ENCODE measurements around the gene MXD3.
"Not testable (repeated sequence)": the region's sequence is repeated elsewhere in the genome, so short reads cannot be mapped to it uniquely, and the experiment has no call there.

Gene MXD3

GRCh38 chr5:177343777-177344176 lies 32.1 kb upstream of the MXD3 start:
- DNase-seq (ENCODE audit: low spot score) = no peak

- not testable (repeated sequence) for DNase-seq (ENCODE audit: low spot score)
Observed at GRCh38 chr5:177343000-177343399, 31.3 kb upstream of the MXD3 start.

DNA sequence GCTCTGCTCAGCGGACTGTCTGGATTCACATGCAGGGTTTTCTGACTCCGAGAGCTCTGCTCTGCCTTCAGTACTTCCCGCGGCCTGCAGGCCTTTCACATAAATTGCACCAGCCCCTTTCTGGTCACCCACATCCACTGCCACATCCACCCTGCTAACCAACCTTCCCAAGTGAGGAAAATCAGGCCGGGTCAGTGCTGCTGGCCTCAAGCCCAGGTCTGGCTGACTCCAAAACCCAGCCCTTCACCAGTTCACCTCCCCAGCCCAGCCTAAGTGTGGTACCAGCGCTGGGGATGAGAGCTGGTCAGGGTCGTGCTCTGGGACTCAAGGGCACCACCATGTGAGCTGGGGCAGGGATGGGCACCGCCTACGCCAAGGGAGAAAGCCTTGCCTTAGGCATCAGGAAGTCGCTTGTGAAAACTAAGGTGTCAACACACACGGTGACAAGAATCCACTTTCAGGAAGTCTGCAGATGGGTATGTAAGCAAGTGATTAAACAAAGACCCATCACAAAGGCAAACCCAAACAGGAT lies 27.5 kb upstream of the MXD3 start:
- DNase-seq (ENCODE audit: low spot score) = no peak

DNA sequence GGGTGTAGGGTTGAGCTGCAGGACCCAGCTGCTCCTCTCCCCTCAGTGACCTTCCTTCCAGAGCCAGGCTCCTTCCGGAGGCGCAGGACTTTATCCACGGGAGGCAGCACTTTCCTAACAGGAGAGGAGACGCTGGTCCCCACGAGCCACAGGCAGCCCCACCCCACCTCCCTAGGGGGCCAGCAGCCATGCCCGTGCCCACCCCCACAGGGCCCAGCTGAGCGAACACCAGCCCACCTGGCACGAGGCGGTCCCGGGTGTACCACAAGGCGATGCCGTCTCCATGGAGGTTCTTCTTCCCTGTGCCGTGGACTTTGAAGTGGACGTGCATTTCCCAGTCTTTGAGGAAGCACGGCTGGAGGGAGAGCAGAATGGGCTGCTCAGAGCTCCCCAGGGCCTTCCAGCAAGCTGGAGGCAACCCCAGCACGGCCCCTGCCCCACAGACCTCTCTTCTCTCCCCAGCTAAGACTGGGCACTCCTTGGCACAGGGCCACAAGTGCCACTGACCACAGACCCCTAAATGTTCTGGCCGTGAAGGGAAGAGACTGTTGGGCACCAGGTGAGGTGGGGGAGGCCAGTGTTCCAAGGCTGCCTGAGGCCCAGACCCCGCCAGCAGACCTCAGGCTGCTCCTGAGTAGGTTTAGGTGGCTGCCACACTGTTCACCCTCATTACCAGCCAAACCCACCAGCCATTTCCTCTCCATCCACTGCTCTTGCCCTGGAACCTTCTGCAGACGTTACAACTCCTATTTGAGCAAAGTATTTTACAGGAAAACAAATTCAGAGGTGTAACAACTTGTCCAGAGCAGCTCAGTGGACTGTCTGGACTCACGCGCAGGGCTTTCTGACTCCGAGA lies 26.8 kb upstream of the MXD3 start:
- DNase-seq (ENCODE audit: low spot score) = no peak

- no peak for DNase-seq (ENCODE audit: low spot score)
Observed at GRCh38 chr5:177336603-177337494, 25.2 kb upstream of the MXD3 start.

GRCh38 chr5:177336112-177336511 lies 24.4 kb upstream of the MXD3 start:
- no peak for DNase-seq (ENCODE audit: low spot score)

DNA sequence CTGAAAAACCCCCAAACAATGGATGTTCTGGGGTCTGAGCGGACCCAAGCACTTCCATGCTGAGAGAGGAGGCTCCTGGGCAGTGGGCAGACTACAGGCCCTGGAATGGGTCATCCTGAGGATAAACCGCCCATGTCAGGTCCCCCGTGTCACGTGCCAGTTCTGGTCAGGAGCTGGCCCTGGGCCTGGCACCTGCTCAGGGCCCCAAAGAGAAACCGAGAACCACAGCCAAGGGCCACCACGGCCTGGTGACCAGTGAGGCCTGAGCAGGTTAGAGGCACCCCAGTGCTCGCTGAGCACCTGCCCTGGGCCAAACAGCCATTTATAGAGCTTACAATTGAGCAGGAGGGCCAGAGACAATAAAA lies 24.0 kb upstream of the MXD3 start:
- DNase-seq (ENCODE audit: low spot score) = no peak

- DNase-seq (ENCODE audit: low spot score) = no peak
Observed at GRCh38 chr5:177334781-177335700, 23.3 kb upstream of the MXD3 start.

DNA sequence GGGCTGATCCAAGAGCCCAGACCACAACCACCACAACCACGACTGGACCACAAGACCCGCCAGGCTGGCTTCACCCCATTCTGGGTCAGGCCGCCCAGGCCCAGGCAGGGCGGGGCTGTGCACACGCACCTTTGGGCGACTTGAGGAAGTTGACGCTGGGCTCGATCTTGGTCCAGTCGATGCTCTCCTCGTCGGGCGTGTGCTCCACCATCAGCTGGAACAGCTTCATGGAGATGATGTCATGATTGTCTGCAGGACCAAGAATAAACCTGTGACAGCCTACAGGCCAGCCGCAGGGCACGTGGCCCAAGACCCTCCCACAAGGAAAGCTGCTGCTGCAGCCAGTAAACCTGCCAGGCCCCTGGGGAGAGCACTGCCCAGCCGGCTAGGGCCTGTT lies 22.5 kb upstream of the MXD3 start:
- DNase-seq (ENCODE audit: low spot score) = no peak

- DNase-seq (ENCODE audit: low spot score) = no peak
Observed at GRCh38 chr5:177333420-177334154, 21.9 kb upstream of the MXD3 start.

DNA sequence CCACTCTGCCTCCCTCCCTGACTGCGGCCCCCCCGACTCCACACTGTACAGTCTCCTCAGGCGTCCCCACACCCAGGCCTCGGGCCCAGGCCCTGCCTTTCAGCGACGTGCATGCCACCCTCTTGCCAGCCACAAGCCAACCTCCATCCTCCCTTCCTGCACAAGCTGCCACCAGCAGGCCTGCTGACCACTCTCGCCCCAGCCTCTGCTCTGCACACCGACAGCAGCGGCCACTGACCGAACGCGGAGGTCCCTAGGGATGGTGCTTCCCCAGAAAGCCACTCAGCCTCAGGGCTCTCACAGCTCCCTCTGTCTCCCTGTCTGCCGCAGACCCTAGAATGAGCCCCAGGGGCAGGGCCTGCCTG lies 21.2 kb upstream of the MXD3 start:
- DNase-seq (ENCODE audit: low spot score) = no peak

GRCh38 chr5:177332031-177332895 lies 20.6 kb upstream of the MXD3 start:
- no peak for DNase-seq (ENCODE audit: low spot score)

DNA sequence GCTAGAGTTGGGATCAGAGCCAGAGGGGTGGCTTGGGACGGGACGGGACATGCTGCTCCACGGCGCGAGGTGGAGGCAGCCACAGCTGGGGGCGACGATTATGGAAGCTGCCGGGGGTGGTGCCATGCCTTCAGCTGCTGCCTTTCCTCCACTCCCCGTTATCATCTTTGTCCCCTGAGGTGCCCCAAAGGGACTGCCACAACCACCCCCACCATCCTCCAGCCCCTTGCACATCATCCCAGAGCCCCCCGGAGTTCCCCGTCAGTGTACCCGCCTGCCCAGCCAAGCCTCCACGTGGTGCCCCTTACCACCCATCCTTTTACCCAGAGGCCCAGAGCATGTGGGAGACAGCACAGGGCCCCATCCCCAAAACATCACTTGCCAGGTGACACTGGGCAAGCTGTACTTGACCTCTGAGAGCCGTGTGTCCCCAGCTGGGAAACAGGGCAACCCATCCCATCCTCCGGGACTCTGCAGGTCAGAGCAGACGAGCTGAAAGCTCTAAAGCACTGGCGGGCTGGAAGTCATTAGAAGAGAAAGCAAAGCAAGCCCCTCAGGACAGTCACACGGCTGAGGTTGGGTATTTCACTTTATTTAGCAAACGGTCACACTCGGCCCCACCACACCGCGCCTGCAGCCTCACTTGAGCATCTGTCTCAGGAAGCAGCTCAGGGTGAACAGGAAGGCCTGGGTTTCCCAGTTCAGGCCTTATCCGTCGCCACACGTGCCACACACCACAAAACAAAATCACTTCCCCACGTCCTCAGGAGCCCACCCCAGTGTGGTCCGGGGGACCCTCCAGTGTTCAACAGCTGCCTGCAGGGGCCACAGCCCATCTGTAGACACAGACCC lies 19.5 kb upstream of the MXD3 start:
- DNase-seq (ENCODE audit: low spot score) = no peak

- DNase-seq (ENCODE audit: low spot score) = no peak
Observed at GRCh38 chr5:177329883-177330282, 18.2 kb upstream of the MXD3 start.

DNA sequence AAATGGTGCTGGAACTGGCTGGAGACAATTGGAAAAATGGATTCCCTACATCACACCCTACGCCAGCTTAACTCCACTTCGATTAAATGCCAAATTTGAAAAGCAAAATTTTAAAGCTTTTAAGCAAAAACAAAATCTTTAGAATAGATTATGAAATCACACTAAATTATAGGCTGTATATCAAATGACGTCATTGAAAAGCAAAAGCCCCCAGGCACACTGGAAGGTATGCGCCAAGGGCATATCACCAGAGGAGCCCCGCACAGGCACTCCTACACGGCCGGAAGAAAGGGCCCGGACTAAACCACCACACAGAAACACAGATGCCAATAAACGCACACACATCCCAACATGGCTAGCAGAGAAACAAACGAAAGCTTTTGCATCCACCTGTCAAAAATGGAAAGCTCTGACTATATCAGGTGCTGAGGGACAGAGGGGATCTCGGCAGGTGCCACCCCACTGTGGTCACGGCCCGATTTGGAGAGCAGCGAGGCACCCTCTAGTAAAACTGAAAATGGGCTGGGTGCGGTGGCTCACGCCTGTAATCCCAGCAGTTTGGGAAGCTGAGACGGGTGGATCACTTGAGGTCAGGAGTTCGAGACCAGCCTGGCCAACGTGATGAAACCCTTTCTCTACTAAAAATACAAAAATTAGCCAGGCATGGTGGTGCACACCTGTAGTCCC lies 17.0 kb upstream of the MXD3 start:
- DNase-seq (ENCODE audit: low spot score) = no peak

DNA sequence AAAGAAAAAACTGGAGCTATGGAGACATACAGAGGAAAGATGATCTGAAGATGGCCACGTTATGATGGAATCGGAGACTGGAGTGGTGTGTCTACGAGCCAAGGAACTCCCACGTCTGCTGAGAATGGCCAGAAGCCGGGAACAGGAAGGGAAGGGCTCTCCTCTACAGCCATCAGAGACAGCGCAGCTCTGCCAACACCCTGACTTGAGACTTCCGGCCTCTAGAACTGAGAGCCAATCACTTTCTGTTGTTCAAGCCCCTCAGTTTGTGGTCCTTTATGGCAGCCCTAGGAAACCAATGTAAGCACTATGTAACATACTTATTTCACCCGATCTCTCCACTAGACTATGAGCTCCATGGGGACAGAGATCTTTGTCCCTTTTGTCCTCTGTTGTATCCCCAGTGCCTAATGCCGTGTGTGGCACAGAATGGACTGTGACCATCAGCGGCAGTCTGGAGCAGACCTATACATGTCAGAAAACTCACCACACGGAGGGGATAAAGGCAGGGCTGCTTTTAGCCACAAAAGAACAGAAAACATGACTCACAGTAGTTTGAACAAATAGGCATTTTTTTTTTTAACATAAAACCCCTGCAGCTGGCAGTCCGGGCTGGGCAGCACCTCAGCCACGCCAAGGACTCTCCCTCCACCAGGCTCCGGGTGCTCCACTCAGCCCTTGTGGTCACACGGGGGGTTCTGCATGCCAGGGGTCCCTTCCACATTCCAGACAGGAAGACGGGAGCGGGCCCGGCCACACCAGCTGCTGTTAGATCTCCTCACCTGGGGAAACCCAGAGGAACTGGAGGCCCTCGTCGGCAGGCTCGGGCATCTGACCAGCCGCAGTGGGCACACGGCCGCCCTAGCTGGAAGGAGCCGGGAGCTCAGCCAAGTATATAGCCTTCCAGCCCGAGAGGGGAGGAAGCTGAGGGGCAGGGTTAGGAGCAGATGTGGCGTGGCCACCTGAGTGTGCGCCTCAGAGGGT lies 16.1 kb upstream of the MXD3 start:
- no peak for DNase-seq (ENCODE audit: low spot score)

- DNase-seq (ENCODE audit: low spot score) = no peak
Observed at GRCh38 chr5:177325868-177326381, 14.2 kb upstream of the MXD3 start.
